ENCODE measurements around the gene CORO2A.
"Not testable (repeated sequence)": the region's sequence is repeated elsewhere in the genome, so short reads cannot be mapped to it uniquely, and the experiment has no call there.

GRCh38 chr9:98090674-98091073, 101.8 kb downstream of the CORO2A start:
- TF ChIP-seq, protein P1, sequence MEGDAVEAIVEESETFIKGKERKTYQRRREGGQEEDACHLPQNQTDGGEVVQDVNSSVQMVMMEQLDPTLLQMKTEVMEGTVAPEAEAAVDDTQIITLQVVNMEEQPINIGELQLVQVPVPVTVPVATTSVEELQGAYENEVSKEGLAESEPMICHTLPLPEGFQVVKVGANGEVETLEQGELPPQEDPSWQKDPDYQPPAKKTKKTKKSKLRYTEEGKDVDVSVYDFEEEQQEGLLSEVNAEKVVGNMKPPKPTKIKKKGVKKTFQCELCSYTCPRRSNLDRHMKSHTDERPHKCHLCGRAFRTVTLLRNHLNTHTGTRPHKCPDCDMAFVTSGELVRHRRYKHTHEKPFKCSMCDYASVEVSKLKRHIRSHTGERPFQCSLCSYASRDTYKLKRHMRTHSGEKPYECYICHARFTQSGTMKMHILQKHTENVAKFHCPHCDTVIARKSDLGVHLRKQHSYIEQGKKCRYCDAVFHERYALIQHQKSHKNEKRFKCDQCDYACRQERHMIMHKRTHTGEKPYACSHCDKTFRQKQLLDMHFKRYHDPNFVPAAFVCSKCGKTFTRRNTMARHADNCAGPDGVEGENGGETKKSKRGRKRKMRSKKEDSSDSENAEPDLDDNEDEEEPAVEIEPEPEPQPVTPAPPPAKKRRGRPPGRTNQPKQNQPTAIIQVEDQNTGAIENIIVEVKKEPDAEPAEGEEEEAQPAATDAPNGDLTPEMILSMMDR (conservative IDR thresholded peaks at IDR 0.05; ENCODE audit: low read depth, low read length), result not testable (repeated sequence)
- TF ChIP-seq SMC3, MAFK, POLR2A, USF2, CEBPB, BHLHE40 (IDR thresholded peaks at IDR 0.05; ENCODE audit: low read depth, low read length): not testable (repeated sequence)

Data from IMR-90 (cell line).